ENCODE results near the gene AGMO.

The AGMO gene

GRCh38 chr7:15594461-15594860 lies 32.6 kb upstream of the AGMO start:
- H3K9ac ChIP-seq (ENCODE audit: low read depth in 1 of 2, low read length in 2 of 2): no peak overlapping the region
- peaks cover under 1 to 4% of the 10 kb centered on the region in 2 donors for H3K9me3 ChIP-seq (ENCODE audit: control insufficient read depth in 1 of 2, low read length in 2 of 2)
- H3K27me3 ChIP-seq (ENCODE audit: control insufficient read depth in 1 of 2, insufficient read depth in 2 of 2, low read length in 2 of 2): no peaks in the 10 kb centered on the region
- no peak overlapping the region for H3K4me3 ChIP-seq (ENCODE audit: low read depth in 1 of 2, low read length in 2 of 2)
- no peak overlapping the region for H3K27ac ChIP-seq (ENCODE audit: low read depth, low read length)
- no peaks in the 10 kb centered on the region for H3K4me1 ChIP-seq (ENCODE audit: control insufficient read depth in 1 of 2, insufficient read depth in 2 of 2, low read length in 2 of 2)
- no peaks in the 10 kb centered on the region for H3K36me3 ChIP-seq (ENCODE audit: control insufficient read depth in 1 of 2, insufficient read depth in 2 of 2, low read length in 2 of 2)

- Histone ChIP-seq H3K4me1 (ENCODE audit: control insufficient read depth in 1 of 2, insufficient read depth in 2 of 2, low read length in 2 of 2) (no peaks in the 10 kb centered on the region), H3K27ac (ENCODE audit: low read depth, low read length) (no peak overlapping the region), H3K9ac (ENCODE audit: low read depth in 1 of 2, low read length in 2 of 2) (no peak overlapping the region), H3K4me3 (ENCODE audit: low read depth in 1 of 2, low read length in 2 of 2) (no peak overlapping the region), H3K36me3 (ENCODE audit: control insufficient read depth in 1 of 2, insufficient read depth in 2 of 2, low read length in 2 of 2) (no peaks in the 10 kb centered on the region), H3K27me3 (ENCODE audit: control insufficient read depth in 1 of 2, insufficient read depth in 2 of 2, low read length in 2 of 2) (no peaks in the 10 kb centered on the region), H3K9me3 (ENCODE audit: control insufficient read depth in 1 of 2, low read length in 2 of 2) (no peaks in the 10 kb centered on the region)
Measured at GRCh38 chr7:15593382-15593781, 31.6 kb upstream of the AGMO start.

- no peaks in the 10 kb centered on the region for H3K27me3 ChIP-seq (ENCODE audit: control insufficient read depth in 1 of 2, insufficient read depth in 2 of 2, low read length in 2 of 2)
- H3K27ac ChIP-seq (ENCODE audit: low read depth, low read length): no peak overlapping the region
- H3K9ac ChIP-seq (ENCODE audit: low read depth in 1 of 2, low read length in 2 of 2): no peak overlapping the region
- peaks cover 6 to 15% of the 10 kb centered on the region in 2 donors for H3K9me3 ChIP-seq (ENCODE audit: control insufficient read depth in 1 of 2, low read length in 2 of 2)
- H3K4me3 ChIP-seq (ENCODE audit: low read depth in 1 of 2, low read length in 2 of 2): no peak overlapping the region
- H3K36me3 ChIP-seq (ENCODE audit: control insufficient read depth in 1 of 2, insufficient read depth in 2 of 2, low read length in 2 of 2): no peaks in the 10 kb centered on the region
- H3K4me1 ChIP-seq (ENCODE audit: control insufficient read depth in 1 of 2, insufficient read depth in 2 of 2, low read length in 2 of 2): peaks cover 0 to under 1% of the 10 kb centered on the region in 2 donors
Measured at GRCh38 chr7:15586266-15586665, 24.5 kb upstream of the AGMO start.

- no peak overlapping the region for H3K27ac ChIP-seq (ENCODE audit: low read depth, low read length)
- no peaks in the 10 kb centered on the region for H3K36me3 ChIP-seq (ENCODE audit: control insufficient read depth in 1 of 2, insufficient read depth in 2 of 2, low read length in 2 of 2)
- no peaks in the 10 kb centered on the region for H3K27me3 ChIP-seq (ENCODE audit: control insufficient read depth in 1 of 2, insufficient read depth in 2 of 2, low read length in 2 of 2)
- H3K4me3 ChIP-seq (ENCODE audit: low read depth in 1 of 2, low read length in 2 of 2): no peak overlapping the region
- peaks cover 6 to 15% of the 10 kb centered on the region in 2 donors for H3K9me3 ChIP-seq (ENCODE audit: control insufficient read depth in 1 of 2, low read length in 2 of 2)
- H3K9ac ChIP-seq (ENCODE audit: low read depth in 1 of 2, low read length in 2 of 2): no peak overlapping the region
- peaks cover 8 to 9% of the 10 kb centered on the region in 2 donors for H3K4me1 ChIP-seq (ENCODE audit: control insufficient read depth in 1 of 2, insufficient read depth in 2 of 2, low read length in 2 of 2)
Measured at GRCh38 chr7:15584575-15584974, 22.8 kb upstream of the AGMO start.

DNA sequence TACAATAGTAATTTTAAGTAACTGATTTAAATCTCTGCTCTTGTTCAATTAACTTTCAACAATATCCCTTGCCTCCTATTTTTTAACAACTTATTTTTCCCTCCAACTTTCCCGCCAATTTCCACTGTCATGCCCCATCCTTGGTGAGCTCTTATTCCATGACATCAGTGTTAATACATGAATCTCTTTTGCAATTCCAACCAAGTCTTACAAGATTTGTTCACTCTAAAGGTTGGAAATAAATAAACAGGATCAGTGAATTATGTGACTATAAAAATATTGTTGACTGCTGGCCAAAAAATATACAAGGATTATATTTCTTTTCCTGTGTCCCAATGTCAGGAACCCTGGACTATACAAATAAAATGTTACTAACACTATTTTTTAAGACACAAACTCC lies 21.0 kb upstream of the AGMO start:
- no peak overlapping the region for H3K9ac ChIP-seq (ENCODE audit: low read depth in 1 of 2, low read length in 2 of 2)

GRCh38 chr7:15581352-15581951 lies 19.6 kb upstream of the AGMO start:
- no peaks in the 10 kb centered on the region for H3K36me3 ChIP-seq (ENCODE audit: control insufficient read depth in 1 of 2, insufficient read depth in 2 of 2, low read length in 2 of 2)
- no peak overlapping the region for H3K4me3 ChIP-seq (ENCODE audit: low read depth in 1 of 2, low read length in 2 of 2)
- no peaks in the 10 kb centered on the region for H3K27me3 ChIP-seq (ENCODE audit: control insufficient read depth in 1 of 2, insufficient read depth in 2 of 2, low read length in 2 of 2)
- H3K9ac ChIP-seq (ENCODE audit: low read depth in 1 of 2, low read length in 2 of 2): no peak overlapping the region
- peaks cover 8 to 9% of the 10 kb centered on the region in 2 donors for H3K4me1 ChIP-seq (ENCODE audit: control insufficient read depth in 1 of 2, insufficient read depth in 2 of 2, low read length in 2 of 2)
- H3K27ac ChIP-seq (ENCODE audit: low read depth, low read length): no peak overlapping the region
- peaks cover 6 to 13% of the 10 kb centered on the region in 2 donors for H3K9me3 ChIP-seq (ENCODE audit: control insufficient read depth in 1 of 2, low read length in 2 of 2)

More for the DNA sequence above, 21.0 kb upstream of the AGMO start:
- H3K27me3 ChIP-seq (ENCODE audit: control insufficient read depth in 1 of 2, insufficient read depth in 2 of 2, low read length in 2 of 2): no peaks in the 10 kb centered on the region
- peaks cover 8 to 9% of the 10 kb centered on the region in 2 donors for H3K4me1 ChIP-seq (ENCODE audit: control insufficient read depth in 1 of 2, insufficient read depth in 2 of 2, low read length in 2 of 2)
- no peak overlapping the region for H3K4me3 ChIP-seq (ENCODE audit: low read depth in 1 of 2, low read length in 2 of 2)
- H3K9me3 ChIP-seq (ENCODE audit: control insufficient read depth in 1 of 2, low read length in 2 of 2): peaks cover 6 to 15% of the 10 kb centered on the region in 2 donors
- no peak overlapping the region for H3K27ac ChIP-seq (ENCODE audit: low read depth, low read length)
- H3K36me3 ChIP-seq (ENCODE audit: control insufficient read depth in 1 of 2, insufficient read depth in 2 of 2, low read length in 2 of 2): no peaks in the 10 kb centered on the region

GRCh38 chr7:15580604-15581351 lies 19.0 kb upstream of the AGMO start:
- no peak overlapping the region for H3K4me3 ChIP-seq (ENCODE audit: low read depth in 1 of 2, low read length in 2 of 2)
- H3K9ac ChIP-seq (ENCODE audit: low read depth in 1 of 2, low read length in 2 of 2): no peak overlapping the region
- no peak overlapping the region for H3K27ac ChIP-seq (ENCODE audit: low read depth, low read length)
- H3K36me3 ChIP-seq (ENCODE audit: control insufficient read depth in 1 of 2, insufficient read depth in 2 of 2, low read length in 2 of 2): no peaks in the 10 kb centered on the region
- no peaks in the 10 kb centered on the region for H3K27me3 ChIP-seq (ENCODE audit: control insufficient read depth in 1 of 2, insufficient read depth in 2 of 2, low read length in 2 of 2)
- peaks cover 8 to 9% of the 10 kb centered on the region in 2 donors for H3K4me1 ChIP-seq (ENCODE audit: control insufficient read depth in 1 of 2, insufficient read depth in 2 of 2, low read length in 2 of 2)
- peaks cover 6 to 10% of the 10 kb centered on the region in 2 donors for H3K9me3 ChIP-seq (ENCODE audit: control insufficient read depth in 1 of 2, low read length in 2 of 2)

DNA sequence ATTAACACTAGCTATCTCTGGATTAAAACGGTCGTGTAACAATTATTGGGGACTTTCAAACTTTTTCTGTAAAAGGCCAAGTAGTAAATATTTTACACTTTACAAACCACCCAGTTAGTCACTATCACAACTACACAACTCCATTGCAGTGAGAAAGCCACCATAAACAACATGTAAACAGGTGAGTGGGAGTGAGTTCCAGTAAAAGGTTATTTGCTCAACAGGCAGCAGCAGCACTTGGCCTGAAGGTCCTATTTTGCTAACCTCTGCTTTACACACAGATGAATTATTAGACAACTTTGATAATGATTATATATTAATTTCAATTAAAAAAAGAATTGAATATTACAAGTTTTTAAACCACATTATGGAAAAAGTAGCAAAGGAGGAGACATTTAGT lies 15.8 kb upstream of the AGMO start:
- Histone ChIP-seq H3K4me3 (ENCODE audit: low read depth in 1 of 2, low read length in 2 of 2) (no peak overlapping the region), H3K4me1 (ENCODE audit: control insufficient read depth in 1 of 2, insufficient read depth in 2 of 2, low read length in 2 of 2) (peaks cover 8 to 9% of the 10 kb centered on the region in 2 donors), H3K27ac (ENCODE audit: low read depth, low read length) (no peak overlapping the region), H3K9ac (ENCODE audit: low read depth in 1 of 2, low read length in 2 of 2) (no peak overlapping the region), H3K9me3 (ENCODE audit: control insufficient read depth in 1 of 2, low read length in 2 of 2) (no peaks in the 10 kb centered on the region), H3K27me3 (ENCODE audit: control insufficient read depth in 1 of 2, insufficient read depth in 2 of 2, low read length in 2 of 2) (no peaks in the 10 kb centered on the region), H3K36me3 (ENCODE audit: control insufficient read depth in 1 of 2, insufficient read depth in 2 of 2, low read length in 2 of 2) (no peaks in the 10 kb centered on the region)

- H3K36me3 ChIP-seq (ENCODE audit: control insufficient read depth in 1 of 2, insufficient read depth in 2 of 2, low read length in 2 of 2): no peaks in the 10 kb centered on the region
- H3K9me3 ChIP-seq (ENCODE audit: control insufficient read depth in 1 of 2, low read length in 2 of 2): no peaks in the 10 kb centered on the region
- no peaks in the 10 kb centered on the region for H3K27me3 ChIP-seq (ENCODE audit: control insufficient read depth in 1 of 2, insufficient read depth in 2 of 2, low read length in 2 of 2)
- H3K9ac ChIP-seq (ENCODE audit: low read depth in 1 of 2, low read length in 2 of 2): no peak overlapping the region
- no peak overlapping the region for H3K4me3 ChIP-seq (ENCODE audit: low read depth in 1 of 2, low read length in 2 of 2)
- no peaks in the 10 kb centered on the region for H3K4me1 ChIP-seq (ENCODE audit: control insufficient read depth in 1 of 2, insufficient read depth in 2 of 2, low read length in 2 of 2)
- H3K27ac ChIP-seq (ENCODE audit: low read depth, low read length): no peak overlapping the region
Measured at GRCh38 chr7:15571301-15571878, 9.6 kb upstream of the AGMO start.

GRCh38 chr7:15567652-15568051 lies 5.8 kb upstream of the AGMO start:
- no peaks in the 10 kb centered on the region for H3K27me3 ChIP-seq (ENCODE audit: control insufficient read depth in 1 of 2, insufficient read depth in 2 of 2, low read length in 2 of 2)
- no peak overlapping the region for H3K4me3 ChIP-seq (ENCODE audit: low read depth in 1 of 2, low read length in 2 of 2)

More at GRCh38 chr7:15567652-15568051, 5.8 kb upstream of the AGMO start:
- H3K9ac ChIP-seq (ENCODE audit: low read depth in 1 of 2, low read length in 2 of 2): no peak overlapping the region
- H3K27ac ChIP-seq (ENCODE audit: low read depth, low read length): no peak overlapping the region
- H3K4me1 ChIP-seq (ENCODE audit: control insufficient read depth in 1 of 2, insufficient read depth in 2 of 2, low read length in 2 of 2): no peaks in the 10 kb centered on the region
- no peaks in the 10 kb centered on the region for H3K36me3 ChIP-seq (ENCODE audit: control insufficient read depth in 1 of 2, insufficient read depth in 2 of 2, low read length in 2 of 2)
- H3K9me3 ChIP-seq (ENCODE audit: control insufficient read depth in 1 of 2, low read length in 2 of 2): no peaks in the 10 kb centered on the region
